Glutamatergic neuron (in vitro differentiated cells): ENCODE data around the gene UNC13D. TPM values are rescaled to one million over a fixed set of nuclear protein-coding genes. Genes with fewer than 3 reads are reported as not detected.

Experiments
- DNase-seq: peaks from one replicate; pipeline ENCODE4 v3.0.0; 2022
- H3K27ac Mint-ChIP-seq: one replicate; pipeline ENCODE4 v1.8.0; 2020; ENCODE audit warnings: mild to moderate bottlenecking, mixed read lengths, inconsistent platforms; ENCODE audit not compliant: unreplicated experiment
- H3K27me3 Mint-ChIP-seq: one replicate; pipeline ENCODE4 v1.8.0; 2020; ENCODE audit warnings: mild to moderate bottlenecking, moderate library complexity, mixed read lengths, inconsistent platforms; ENCODE audit not compliant: unreplicated experiment
- H3K36me3 Mint-ChIP-seq: one replicate; pipeline ENCODE4 v1.8.0; 2020; ENCODE audit warnings: mild to moderate bottlenecking, mixed read lengths, inconsistent platforms; ENCODE audit not compliant: unreplicated experiment
- H3K4me1 Mint-ChIP-seq: one replicate; pipeline ENCODE4 v1.8.0; 2020; ENCODE audit warnings: mild to moderate bottlenecking, low read depth, mixed read lengths, inconsistent platforms; ENCODE audit not compliant: unreplicated experiment
- H3K4me3 Mint-ChIP-seq: one replicate; pipeline ENCODE4 v1.8.0; 2020; ENCODE audit warnings: mild to moderate bottlenecking, mixed read lengths, inconsistent platforms; ENCODE audit not compliant: unreplicated experiment
- H3K9me3 Mint-ChIP-seq: one replicate; pipeline ENCODE4 v1.8.0; 2020; ENCODE audit warnings: mild to moderate bottlenecking, moderate library complexity, mixed read lengths, inconsistent platforms; ENCODE audit not compliant: unreplicated experiment
- CTCF ChIP-seq: fragments of 200-600 bp; sonication (generic); IDR thresholded peaks from one replicate; pipeline ENCODE4 v1.5.0; 2021; ENCODE audit not compliant: partially characterized antibody, unreplicated experiment
- total RNA-seq: library from RNA; stranded (reverse); fragmentation: NEBNext Ultra II Directional; extraction: Animal tissue kit (Norgen Biotek cat#: 25700); gene quantifications from one replicate; pipeline ENCODE4 v1.2.1, GENCODE V29; 2021; ENCODE audit not compliant: unreplicated experiment

Gene UNC13D
- total RNA-seq, 1 donor from 2014 or later: 2.4 TPM

- H3K27ac Mint-ChIP-seq: no peak overlapping the region
- no peak for DNase-seq
- no peak overlapping the region for H3K4me3 Mint-ChIP-seq
- H3K4me1 Mint-ChIP-seq: peaks cover 24% of the 10 kb centered on the region
- peaks cover 11% of the 10 kb centered on the region for H3K27me3 Mint-ChIP-seq
- peaks cover 4% of the 10 kb centered on the region for H3K9me3 Mint-ChIP-seq
- no peak for TF ChIP-seq CTCF
- no peaks in the 10 kb centered on the region for H3K36me3 Mint-ChIP-seq
Measured at GRCh38 chr17:75816693-75817092, 27.5 kb downstream of the UNC13D start.

- Mint-ChIP-seq H3K27ac (no peak overlapping the region), H3K27me3 (peaks cover 11% of the 10 kb centered on the region), H3K36me3 (no peaks in the 10 kb centered on the region), H3K4me3 (no peak overlapping the region), H3K4me1 (peaks cover 15% of the 10 kb centered on the region), H3K9me3 (peaks cover 2% of the 10 kb centered on the region)
- DNase-seq: no peak
- no peak for TF ChIP-seq CTCF
Measured at GRCh38 chr17:75815399-75815798, 28.8 kb downstream of the UNC13D start.

GRCh38 chr17:75814900-75815373, 29.3 kb downstream of the UNC13D start:
- peaks cover 2% of the 10 kb centered on the region for H3K9me3 Mint-ChIP-seq
- peaks cover 16% of the 10 kb centered on the region for H3K4me1 Mint-ChIP-seq
- peaks cover 11% of the 10 kb centered on the region for H3K27me3 Mint-ChIP-seq
- H3K36me3 Mint-ChIP-seq: no peaks in the 10 kb centered on the region
- no peak for TF ChIP-seq CTCF
- no peak for DNase-seq
- H3K27ac Mint-ChIP-seq: no peak overlapping the region
- no peak overlapping the region for H3K4me3 Mint-ChIP-seq

- H3K27me3 Mint-ChIP-seq: peaks cover 6% of the 10 kb centered on the region
- H3K9me3 Mint-ChIP-seq: peaks cover 2% of the 10 kb centered on the region
- peak overlapping the region; percentile 17 for H3K27ac Mint-ChIP-seq
- no peak for TF ChIP-seq CTCF
- DNase-seq: no peak
- H3K4me3 Mint-ChIP-seq: no peak overlapping the region
- H3K36me3 Mint-ChIP-seq: no peaks in the 10 kb centered on the region
- peaks cover 20% of the 10 kb centered on the region for H3K4me1 Mint-ChIP-seq
Measured at GRCh38 chr17:75814021-75814395, 30.2 kb downstream of the UNC13D start.

GRCh38 chr17:75813081-75814020, 30.9 kb downstream of the UNC13D start:
- H3K4me1 Mint-ChIP-seq: peaks cover 25% of the 10 kb centered on the region
- no peak for DNase-seq
- no peaks in the 10 kb centered on the region for H3K36me3 Mint-ChIP-seq

More at GRCh38 chr17:75813081-75814020, 30.9 kb downstream of the UNC13D start:
- Mint-ChIP-seq H3K27ac (peak overlapping the region; percentile 59), H3K27me3 (peaks cover 6% of the 10 kb centered on the region), H3K4me3 (peak overlapping the region; percentile 30), H3K9me3 (no peaks in the 10 kb centered on the region)
- no peak for TF ChIP-seq CTCF
